OCI-LY3 (cell line): ENCODE data around the gene BRCC3.

Source experiments
- EZH2phosphoT487 ChIP-seq: fragments of 200-600 bp; shearing (Covaris generic); IDR thresholded peaks from 2 replicates; pipeline ENCODE4 v1.6.1; 2018; ENCODE audit warnings: antibody characterized with exemption, mixed run types, low read depth
- TF ChIP-seq, protein P1 (sequence below): fragments of 200-600, 300-600 bp; sonication (generic); IDR thresholded peaks from 2 replicates; pipeline ENCODE4 v1.5.1; 2014; ENCODE audit warnings: antibody characterized with exemption, low read length, low read depth

DNA sequence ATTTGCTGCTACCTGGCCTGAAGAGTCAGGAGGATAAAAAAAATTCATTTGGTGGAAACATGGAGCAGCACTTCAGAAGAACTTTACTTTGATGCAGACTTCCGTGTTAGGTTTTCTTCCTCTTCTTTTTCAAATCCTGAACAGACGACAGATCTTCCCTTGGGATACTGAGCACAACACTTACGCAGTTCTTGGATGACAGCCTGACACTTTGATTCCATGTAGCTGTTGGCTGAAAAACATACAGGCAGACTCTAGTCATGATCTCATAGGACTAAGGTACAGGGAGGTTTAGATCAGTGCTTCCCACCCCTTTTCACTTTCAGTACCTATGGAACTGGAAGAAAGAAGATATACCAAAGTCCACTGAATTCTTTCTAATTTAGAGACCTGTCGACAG lies 9.5 kb upstream of the BRCC3 start:
- TF ChIP-seq, protein P1, sequence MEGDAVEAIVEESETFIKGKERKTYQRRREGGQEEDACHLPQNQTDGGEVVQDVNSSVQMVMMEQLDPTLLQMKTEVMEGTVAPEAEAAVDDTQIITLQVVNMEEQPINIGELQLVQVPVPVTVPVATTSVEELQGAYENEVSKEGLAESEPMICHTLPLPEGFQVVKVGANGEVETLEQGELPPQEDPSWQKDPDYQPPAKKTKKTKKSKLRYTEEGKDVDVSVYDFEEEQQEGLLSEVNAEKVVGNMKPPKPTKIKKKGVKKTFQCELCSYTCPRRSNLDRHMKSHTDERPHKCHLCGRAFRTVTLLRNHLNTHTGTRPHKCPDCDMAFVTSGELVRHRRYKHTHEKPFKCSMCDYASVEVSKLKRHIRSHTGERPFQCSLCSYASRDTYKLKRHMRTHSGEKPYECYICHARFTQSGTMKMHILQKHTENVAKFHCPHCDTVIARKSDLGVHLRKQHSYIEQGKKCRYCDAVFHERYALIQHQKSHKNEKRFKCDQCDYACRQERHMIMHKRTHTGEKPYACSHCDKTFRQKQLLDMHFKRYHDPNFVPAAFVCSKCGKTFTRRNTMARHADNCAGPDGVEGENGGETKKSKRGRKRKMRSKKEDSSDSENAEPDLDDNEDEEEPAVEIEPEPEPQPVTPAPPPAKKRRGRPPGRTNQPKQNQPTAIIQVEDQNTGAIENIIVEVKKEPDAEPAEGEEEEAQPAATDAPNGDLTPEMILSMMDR: no peak
- TF ChIP-seq EZH2phosphoT487: no peak
